ENCODE data around the gene STN1.

STN1 gene

GRCh38 chr10:103839872-103840739 is 77.9 kb downstream of the STN1 start:
- H3K4me3 ChIP-seq (ENCODE audit: low read depth, low read length), result no peak overlapping the region
- TF ChIP-seq CTCF (IDR thresholded peaks at IDR 0.05; ENCODE audit: borderline replicate concordance, insufficient read depth, low read depth, low read length), result no peak

GRCh38 chr10:103839519-103839871 is 78.5 kb downstream of the STN1 start:
- TF ChIP-seq CTCF (IDR thresholded peaks at IDR 0.05; ENCODE audit: borderline replicate concordance, insufficient read depth, low read depth, low read length), result no peak
- H3K4me3 ChIP-seq (ENCODE audit: low read depth, low read length), result no peak overlapping the region

GRCh38 chr10:103838862-103839518 is 79.0 kb downstream of the STN1 start:
- TF ChIP-seq CTCF (IDR thresholded peaks at IDR 0.05; ENCODE audit: borderline replicate concordance, insufficient read depth, low read depth, low read length), result no peak
- H3K4me3 ChIP-seq (ENCODE audit: low read depth, low read length), result no peak overlapping the region

GRCh38 chr10:103838070-103838395 is 80.0 kb downstream of the STN1 start:
- H3K4me3 ChIP-seq (ENCODE audit: low read depth, low read length), result no peak overlapping the region
- TF ChIP-seq CTCF (IDR thresholded peaks at IDR 0.05; ENCODE audit: borderline replicate concordance, insufficient read depth, low read depth, low read length), result no peak

- no peak overlapping the region for H3K4me3 ChIP-seq (ENCODE audit: low read depth, low read length)
Observed at GRCh38 chr10:103837370-103838069, 80.5 kb downstream of the STN1 start.

GRCh38 chr10:103836861-103837260 is 81.1 kb downstream of the STN1 start:
- TF ChIP-seq CTCF (IDR thresholded peaks at IDR 0.05; ENCODE audit: borderline replicate concordance, insufficient read depth, low read depth, low read length), result no peak
- no peak overlapping the region for H3K4me3 ChIP-seq (ENCODE audit: low read depth, low read length)

More at GRCh38 chr10:103837370-103838069, 80.5 kb downstream of the STN1 start:
- no peak for TF ChIP-seq CTCF (IDR thresholded peaks at IDR 0.05; ENCODE audit: borderline replicate concordance, insufficient read depth, low read depth, low read length)
